A673 (cell line): ENCODE measurements around the gene CD164L2.

Experiments used
- EZH2 ChIP-seq: fragments of 200-600 bp; sonication (generic); IDR thresholded peaks from 2 replicates; pipeline ENCODE4 v1.6.1; 2017; ENCODE audit warnings: borderline replicate concordance, low read depth, mild to moderate bottlenecking, mixed read lengths, antibody characterized with exemption, low read length; ENCODE audit not compliant: poor library complexity, severe bottlenecking
- TF ChIP-seq, protein P1 (sequence below): fragments of 300-800, 200-600 bp; sonication (generic); conservative IDR thresholded peaks from 2 replicates; pipeline ENCODE4 v1.5.1; 2017; ENCODE audit warnings: low read depth, mild to moderate bottlenecking, antibody characterized with exemption, low read length, moderate library complexity, mixed read lengths

DNA sequence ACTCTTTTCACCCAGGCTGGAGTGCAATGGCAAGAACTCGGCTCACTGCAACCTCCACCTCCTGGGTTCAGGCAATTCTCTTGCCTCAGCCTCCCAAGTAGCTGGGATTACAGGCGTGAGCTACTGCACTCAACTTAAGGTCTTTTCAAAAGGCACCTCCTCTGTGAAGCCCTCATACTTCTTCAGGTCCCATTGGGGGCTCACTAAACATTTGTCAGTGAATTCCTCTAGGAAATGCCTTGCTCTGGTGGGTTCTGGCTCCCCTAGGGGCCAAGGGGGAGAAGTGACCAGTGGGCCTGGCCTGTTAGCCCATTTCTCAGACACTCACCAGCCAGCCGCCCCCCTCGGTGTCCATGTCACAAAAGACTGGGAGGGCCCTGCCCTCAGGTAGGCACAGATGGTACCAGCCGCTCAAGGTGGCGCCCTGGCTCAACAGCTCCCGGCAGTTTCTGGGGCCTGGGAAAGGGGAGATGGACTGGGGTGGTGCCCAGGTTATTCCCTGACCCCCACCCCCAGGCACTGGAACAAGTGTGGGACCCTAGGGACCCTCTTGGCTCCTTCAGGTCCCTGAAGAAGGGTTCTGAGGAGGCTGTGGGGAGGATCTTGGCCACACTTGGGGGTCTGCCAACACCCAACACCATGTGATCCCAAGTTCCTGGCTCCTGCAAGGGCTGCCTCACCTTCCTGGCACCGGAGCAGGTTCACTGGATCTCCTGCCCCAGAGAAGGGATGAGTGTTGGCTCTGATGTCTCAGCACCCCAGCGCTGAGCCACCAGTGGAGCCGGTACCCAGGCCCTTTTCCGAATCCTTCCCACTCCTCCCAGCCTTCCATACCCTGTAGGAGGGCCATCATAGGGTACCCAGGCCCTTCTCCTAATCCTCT lies 10.1 kb downstream of the CD164L2 start:
- no peak for TF ChIP-seq EZH2
- TF ChIP-seq, protein P1, sequence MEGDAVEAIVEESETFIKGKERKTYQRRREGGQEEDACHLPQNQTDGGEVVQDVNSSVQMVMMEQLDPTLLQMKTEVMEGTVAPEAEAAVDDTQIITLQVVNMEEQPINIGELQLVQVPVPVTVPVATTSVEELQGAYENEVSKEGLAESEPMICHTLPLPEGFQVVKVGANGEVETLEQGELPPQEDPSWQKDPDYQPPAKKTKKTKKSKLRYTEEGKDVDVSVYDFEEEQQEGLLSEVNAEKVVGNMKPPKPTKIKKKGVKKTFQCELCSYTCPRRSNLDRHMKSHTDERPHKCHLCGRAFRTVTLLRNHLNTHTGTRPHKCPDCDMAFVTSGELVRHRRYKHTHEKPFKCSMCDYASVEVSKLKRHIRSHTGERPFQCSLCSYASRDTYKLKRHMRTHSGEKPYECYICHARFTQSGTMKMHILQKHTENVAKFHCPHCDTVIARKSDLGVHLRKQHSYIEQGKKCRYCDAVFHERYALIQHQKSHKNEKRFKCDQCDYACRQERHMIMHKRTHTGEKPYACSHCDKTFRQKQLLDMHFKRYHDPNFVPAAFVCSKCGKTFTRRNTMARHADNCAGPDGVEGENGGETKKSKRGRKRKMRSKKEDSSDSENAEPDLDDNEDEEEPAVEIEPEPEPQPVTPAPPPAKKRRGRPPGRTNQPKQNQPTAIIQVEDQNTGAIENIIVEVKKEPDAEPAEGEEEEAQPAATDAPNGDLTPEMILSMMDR = 0 out of 2 replicates have a peak, but pooled peaks have one; percentile 36
